HG03442 (cell line): ENCODE measurements around the gene MLIP.
"Not testable (repeated sequence)": the region's sequence is repeated elsewhere in the genome, so short reads cannot be mapped to it uniquely, and the experiment has no call there.

ENCODE experiments used
- ATAC-seq: cut with Tn5 transposase; IDR thresholded peaks from one replicate; pipeline ENCODE4 v1.9.1; 2021; ENCODE audit warnings: mild to moderate bottlenecking, moderate library complexity; ENCODE audit not compliant: unreplicated experiment

Gene MLIP, protein sequence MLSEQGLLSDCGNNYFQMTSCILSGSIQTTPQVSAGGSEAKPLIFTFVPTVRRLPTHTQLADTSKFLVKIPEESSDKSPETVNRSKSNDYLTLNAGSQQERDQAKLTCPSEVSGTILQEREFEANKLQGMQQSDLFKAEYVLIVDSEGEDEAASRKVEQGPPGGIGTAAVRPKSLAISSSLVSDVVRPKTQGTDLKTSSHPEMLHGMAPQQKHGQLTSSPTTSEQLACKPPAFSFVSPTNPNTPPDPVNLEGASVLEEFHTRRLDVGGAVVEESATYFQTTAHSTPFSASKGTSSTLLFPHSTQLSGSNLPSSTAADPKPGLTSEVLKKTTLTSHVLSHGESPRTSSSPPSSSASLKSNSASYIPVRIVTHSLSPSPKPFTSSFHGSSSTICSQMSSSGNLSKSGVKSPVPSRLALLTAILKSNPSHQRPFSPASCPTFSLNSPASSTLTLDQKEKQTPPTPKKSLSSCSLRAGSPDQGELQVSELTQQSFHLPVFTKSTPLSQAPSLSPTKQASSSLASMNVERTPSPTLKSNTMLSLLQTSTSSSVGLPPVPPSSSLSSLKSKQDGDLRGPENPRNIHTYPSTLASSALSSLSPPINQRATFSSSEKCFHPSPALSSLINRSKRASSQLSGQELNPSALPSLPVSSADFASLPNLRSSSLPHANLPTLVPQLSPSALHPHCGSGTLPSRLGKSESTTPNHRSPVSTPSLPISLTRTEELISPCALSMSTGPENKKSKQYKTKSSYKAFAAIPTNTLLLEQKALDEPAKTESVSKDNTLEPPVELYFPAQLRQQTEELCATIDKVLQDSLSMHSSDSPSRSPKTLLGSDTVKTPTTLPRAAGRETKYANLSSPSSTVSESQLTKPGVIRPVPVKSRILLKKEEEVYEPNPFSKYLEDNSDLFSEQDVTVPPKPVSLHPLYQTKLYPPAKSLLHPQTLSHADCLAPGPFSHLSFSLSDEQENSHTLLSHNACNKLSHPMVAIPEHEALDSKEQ

GRCh38 chr6:54111341-54112045 lies at the start of gene MLIP:
MLIP (plus strand) TSS chr6:54111443; CDS start chr6:54111480, 37 bp downstream.
- ATAC-seq: no peak

- no peak for ATAC-seq
Measured at GRCh38 chr6:54063228-54063539, 48.1 kb upstream of the MLIP start.

DNA sequence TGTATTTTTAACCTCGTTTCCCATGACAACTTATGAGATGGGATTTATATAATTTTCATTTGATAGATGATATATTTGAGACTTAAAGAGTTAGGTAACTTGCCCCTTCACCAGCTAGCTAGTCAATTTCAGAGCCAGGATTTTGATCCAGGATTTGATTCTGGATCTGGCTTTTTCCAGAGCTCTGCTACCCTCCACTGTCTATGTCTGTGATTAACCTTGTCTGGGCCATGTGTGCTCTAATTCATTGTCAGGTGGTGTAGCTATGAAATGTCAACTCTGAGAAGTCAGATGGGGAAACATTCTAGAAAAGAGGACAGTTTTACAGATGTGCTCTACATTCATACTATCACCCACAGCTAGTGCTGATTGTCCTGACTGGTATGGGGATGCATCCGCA lies 42.5 kb upstream of the MLIP start:
- no peak for ATAC-seq

- no peak for ATAC-seq
Measured at GRCh38 chr6:54070025-54070424, 41.2 kb upstream of the MLIP start.

DNA sequence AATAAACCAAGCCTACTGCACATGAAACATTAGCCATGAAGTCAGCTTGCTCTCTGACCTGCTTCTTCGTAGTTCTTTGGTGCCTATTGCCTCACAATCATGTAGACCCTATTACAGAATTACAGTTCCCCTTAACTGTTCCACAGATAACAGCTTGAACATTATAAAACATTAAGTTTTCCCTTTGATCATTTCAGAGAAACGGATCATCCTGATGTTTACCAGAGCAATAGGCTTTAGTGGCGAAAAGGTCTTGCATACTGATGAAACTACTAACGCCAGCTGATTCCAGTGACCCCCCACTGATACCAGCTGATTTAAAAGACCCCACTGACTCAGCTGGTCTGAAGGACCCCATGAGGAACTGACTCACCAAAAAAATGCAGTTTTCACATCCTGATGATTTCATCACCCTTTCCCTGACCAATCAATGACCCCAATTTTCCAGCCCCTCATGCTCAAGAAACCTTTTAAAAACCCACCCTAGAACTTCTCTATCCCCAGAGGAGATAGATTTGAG lies 39.4 kb upstream of the MLIP start:
- ATAC-seq: no peak

DNA sequence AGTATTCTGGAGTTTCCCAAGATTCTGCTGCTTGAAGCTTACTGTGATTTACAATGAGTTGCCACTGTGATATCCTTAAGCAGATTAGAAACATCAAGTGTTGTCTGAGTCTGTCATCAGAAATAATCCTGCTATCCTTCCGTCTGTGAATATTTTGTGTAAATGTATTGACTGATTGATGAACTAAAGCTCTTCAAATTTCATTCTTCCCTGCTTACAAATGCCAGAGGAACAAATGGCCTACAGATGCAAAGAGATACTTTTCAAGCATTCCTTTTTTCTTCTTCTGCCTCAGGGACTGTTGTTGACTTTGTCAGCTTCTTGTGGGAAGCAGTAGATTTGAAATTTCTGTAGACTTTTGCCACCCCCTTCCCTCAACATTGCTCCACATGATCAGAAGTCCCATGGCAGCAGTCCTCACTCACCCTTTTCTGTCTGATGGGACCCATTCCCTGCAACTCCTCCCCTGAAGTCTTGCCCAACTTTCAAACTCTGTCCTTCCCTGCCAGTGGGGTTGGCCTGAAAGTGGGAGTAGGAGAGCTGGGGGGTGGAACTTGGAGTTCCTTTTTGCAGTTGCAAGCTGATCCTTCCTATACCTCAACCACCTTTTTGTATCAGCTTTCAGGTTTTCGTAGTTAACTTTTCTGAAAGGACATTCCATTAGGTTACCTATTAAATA lies 38.5 kb upstream of the MLIP start:
- no peak for ATAC-seq

GRCh38 chr6:54073487-54073886 lies 37.8 kb upstream of the MLIP start:
- ATAC-seq: no peak

DNA sequence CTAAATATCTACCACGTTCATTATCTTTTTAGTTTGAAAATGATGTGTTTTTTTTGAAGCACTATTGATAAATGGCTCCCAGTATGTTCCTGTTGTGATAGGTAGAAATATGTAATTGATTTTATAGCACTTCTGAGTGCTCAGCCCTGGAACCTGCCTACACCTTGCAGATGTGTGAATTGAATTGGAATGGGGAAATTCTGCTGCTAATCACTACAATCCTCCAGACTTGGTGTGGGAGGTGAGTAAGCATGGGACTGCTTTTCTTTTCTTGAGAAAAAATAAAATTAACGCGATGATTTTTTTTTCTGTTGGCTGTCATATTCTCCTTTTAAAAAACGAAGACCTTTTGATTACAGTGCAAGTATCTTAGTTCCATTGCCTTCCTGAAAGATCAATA lies 37.1 kb upstream of the MLIP start:
- ATAC-seq: no peak

DNA sequence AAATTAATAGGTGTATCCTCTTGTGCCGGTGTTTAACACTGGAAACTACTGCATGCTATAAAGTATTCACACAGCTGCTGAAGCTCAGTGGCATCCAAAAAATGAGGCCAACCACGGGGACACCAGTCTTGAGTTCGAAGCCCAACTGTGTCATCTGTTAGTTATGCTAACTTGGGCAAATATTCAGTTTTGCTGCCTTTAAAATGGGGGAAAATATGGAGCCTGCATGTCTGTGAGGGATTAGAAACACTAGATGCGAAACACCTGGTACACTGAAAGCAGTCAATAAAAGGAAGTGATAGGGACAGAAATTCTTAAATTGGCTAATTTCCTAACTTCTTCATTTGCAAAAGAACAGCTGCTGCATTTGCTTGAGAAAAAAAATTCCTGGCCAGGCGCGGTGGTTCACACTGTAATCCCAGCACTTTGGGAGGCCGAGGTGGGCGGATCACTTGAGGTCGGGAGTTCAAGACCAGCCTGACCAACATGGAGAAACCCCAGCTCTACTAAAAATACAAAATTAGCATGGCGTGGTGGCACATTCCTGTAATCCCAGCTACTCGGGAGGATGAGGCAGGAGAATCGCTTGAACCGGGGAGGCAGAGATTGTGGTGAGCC lies 36.6 kb upstream of the MLIP start:
- no peak for ATAC-seq

GRCh38 chr6:54076159-54076789 lies 35.0 kb upstream of the MLIP start:
- ATAC-seq: no peak

GRCh38 chr6:54081499-54081898 lies 29.7 kb upstream of the MLIP start:
- ATAC-seq: not testable (repeated sequence)

DNA sequence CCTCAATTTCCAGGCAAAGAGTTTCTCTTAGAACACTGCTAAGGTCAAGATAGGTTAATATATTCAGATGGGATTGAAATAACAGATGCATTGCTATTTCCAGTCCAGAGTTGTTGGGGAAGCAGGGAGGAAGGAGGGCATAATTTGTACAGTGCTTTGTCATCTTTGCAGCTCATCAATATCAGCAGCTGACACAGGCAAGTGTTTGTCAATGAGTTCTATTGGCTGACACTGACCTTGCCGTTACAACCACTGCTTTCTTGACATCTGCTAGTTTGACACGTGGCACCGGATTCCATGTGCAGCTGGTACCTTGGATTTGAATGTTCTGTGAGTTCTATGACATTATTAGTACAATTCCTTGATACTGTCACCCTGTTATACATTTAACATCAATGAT lies 28.0 kb upstream of the MLIP start:
- no peak for ATAC-seq

DNA sequence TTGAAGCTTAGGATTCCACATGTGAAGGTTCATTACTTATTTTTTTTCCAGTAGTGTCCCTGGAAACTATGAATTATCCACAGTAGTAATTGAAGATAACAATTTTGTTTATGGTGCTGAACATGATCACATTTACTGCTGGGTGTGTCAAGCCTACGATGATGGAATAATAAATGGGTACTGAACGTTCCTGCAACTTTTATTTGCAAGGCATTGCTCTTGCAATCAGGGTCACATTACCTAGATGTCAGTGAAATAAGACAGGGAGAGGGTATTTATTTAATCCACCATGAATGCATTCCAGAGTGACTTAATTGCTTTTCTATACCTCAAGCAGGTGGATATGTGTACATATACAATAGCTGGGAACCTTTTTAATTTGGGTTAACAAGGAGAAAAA lies 27.0 kb upstream of the MLIP start:
- no peak for ATAC-seq

DNA sequence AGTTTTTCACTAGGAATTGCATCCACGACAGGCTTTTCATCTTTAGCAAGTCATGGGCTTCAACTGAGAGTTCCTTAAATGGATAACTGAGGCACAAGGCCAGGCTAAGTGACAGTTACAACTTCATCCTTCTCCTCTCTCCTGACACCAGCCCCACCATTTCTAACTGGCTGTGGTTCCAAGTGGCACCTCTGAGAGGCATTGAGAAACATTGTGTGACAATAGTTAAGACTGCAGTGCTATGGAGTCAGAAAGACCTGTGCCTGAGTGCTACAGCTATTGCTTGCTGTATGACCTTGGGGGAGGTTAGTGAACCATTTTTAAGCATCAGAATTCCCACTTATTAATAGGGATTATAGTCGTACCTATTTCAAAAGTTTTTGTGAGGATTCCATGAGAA lies 26.2 kb upstream of the MLIP start:
- no peak for ATAC-seq

DNA sequence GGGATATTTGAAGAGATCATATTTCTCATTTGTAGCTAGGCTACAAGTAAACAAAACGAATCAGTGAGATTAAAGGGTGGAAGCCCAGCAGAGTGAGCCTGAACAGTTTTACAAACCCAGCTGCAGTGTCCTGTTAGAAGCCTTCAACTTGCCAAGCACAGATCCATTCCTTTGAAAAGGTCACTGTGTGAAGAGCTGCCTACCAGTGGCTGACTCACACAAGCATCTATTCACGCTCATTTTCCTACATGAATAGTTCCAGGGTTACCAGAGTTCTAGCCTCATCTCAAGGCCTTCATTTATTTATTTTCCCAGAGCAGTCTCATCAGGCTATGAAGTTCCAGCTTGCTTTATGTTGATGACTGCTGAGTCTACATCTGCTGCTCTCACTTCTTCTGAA lies 25.7 kb upstream of the MLIP start:
- ATAC-seq: no peak

- ATAC-seq: no peak
Measured at GRCh38 chr6:54086439-54086838, 24.8 kb upstream of the MLIP start.

DNA sequence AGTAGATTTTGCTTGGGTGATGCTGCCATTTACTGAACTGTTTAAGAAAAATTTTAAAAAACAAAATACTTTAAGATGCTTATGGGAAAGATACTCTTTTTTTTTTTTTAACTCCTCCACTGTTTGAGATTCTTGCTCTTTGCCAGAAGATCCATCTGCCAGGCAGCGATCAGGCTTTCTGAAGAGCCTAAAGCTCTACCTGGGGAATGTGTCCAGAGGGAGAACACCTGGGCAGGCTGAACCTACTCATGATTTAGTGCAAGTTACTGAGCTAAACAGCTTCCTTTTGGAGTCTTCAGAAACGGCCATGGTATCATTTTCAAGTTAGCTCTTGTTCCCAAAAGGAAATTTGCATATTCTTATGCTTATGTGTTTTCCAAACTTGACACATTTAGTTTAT lies 23.5 kb upstream of the MLIP start:
- ATAC-seq: no peak

DNA sequence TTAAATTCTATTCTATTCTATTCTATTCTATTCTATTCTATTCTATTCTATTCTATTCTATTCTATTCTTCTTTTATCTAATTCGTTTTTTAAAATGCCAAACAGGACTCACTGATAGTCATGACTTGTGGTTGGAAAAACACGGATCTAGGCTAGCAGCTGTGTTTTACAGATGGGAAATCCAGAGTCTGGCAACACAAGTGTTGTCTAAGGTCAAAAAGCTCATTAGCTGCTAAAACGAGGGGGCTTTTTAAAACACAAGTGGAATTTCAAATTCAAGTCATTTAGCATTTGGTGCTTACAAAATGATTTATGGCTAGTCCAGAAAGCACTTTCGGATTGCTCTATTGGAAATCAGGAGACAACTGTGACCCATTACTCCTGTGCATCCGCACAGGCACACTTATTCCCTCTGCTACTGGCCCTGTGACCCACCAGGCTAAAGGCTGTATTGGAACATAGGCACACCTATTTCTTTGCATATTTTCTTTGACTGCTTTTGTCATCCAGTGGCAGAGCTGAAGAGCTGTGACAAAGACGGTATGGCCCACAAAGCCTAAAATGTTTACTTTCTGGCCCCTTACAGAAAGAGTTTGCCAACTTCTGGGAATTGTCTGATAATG lies 17.8 kb upstream of the MLIP start:
- no peak for ATAC-seq

DNA sequence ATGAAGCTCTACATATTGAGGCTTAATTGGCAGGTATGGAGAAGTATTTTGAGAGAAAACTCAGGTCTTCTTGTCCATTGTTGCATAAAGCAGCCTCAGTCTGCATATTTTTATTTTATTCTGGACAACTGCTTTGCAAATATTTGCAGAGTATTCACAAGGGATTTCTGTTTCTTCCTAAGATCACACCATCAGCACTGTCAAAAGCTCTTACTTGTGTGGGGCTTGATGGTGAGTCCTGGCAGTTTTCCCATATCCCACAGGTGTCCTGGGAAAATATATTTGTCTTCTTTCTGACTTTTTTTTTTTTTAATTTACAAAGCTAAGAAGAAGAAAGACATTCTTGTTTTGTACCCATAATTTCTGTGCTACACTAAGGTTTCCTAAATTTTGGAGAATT lies 16.9 kb upstream of the MLIP start:
- ATAC-seq: no peak
